ENCODE measurements around the gene SSH2.
A peak's percentile ranks its signal among the peaks of the same experiment; 100 is the strongest.

GRCh38 chr17:29593591-29594518, 336.2 kb downstream of the SSH2 start:
- TF ChIP-seq EZH2phosphoT487 (IDR thresholded peaks at IDR 0.05; ENCODE audit: low read depth, severe bottlenecking, unreplicated experiment) (no peak), CTCF (IDR thresholded peaks at IDR 0.05; ENCODE audit: poor library complexity) (peak; percentile 25)
